A549 treated with ZK216348 at 1 μM for 4 hours (cell line): ENCODE results near the gene CCDC198. TPM values are rescaled to one million over a fixed set of nuclear protein-coding genes. Genes with fewer than 3 reads are reported as not detected.

Source experiments
- total RNA-seq: library from RNA; stranded (reverse); fragments of 200-300 nt; extraction: Qiagen RNA extraction; gene quantifications from 5 replicates; pipeline ENCODE4 v1.2.3, GENCODE V29; 2022; ENCODE audit warnings: low read depth

Gene CCDC198
- 2.0 to 3.2 TPM (median 2.9 TPM) in 5 replicates for total RNA-seq

DNA sequence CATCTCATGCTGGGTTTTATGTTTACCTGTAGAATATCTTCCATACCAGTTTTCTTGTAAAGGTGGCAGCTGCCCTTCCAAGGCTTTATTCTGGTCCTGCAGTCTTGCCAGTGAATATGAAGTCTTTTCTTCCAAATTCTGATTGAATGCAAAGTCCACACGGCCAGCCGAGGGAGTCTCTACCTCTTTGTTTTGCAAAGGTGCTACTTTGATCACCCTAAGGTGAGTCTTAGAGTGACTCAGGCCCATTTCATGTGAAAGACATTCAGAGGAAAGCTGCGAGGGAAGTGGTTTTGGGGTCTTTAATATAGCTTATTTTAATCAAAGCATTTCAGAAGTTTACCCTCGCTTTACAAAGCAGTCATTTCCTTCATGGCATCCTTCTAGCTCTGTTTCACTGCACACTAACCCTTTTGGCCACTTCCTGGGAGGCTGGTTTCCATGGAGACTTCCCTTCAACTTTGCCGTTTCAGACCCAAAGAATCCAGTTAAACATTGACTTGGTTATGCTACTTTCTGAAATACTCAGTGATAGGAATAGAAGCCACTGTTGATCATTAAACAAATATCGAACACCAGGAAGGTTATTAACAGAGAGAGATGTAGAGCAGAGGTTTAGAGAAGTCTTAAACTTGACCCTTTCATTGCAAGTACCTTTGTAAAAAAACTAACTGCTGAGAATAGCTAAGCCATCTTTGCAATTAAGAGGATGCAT lies at the start of gene CCDC198:
TSS of gene CCDC198 (minus strand) at position 391 of the 715 bp plus-strand sequence. CDS start at position 249, 142 bp downstream.

Other genes starting within 250 kb of the CCDC198 start
- gene EXOC5, start 225.0 kb downstream of the CCDC198 start, total RNA-seq: 18.6 to 47.4 TPM (median 39.3 TPM) in 5 replicates
- 13.9 to 21.3 TPM (median 19.1 TPM) in 5 replicates for gene AP5M1, start 224.9 kb downstream of the CCDC198 start, total RNA-seq
- gene NAA30, start 103.3 kb downstream of the CCDC198 start, total RNA-seq: 6.4 to 14.4 TPM (median 13.2 TPM) in 5 replicates